NCI-H748 (cell line): ENCODE results near the gene NME3.
"Not testable (repeated sequence)": the region's sequence is repeated elsewhere in the genome, so short reads cannot be mapped to it uniquely, and the experiment has no call there.

Experiments
- DNase-seq: peaks from one replicate; lab custom pipeline; 2025; ENCODE audit not compliant: unreplicated experiment; lab: John Stamatoyannopoulos, UW

Gene NME3

GRCh38 chr16:1771188-1771863 lies at the start of gene NME3:
NME3 (minus strand) TSS chr16:1771543; CDS start chr16:1771534, 9 bp downstream.
- peak; percentile 40 for DNase-seq

DNA sequence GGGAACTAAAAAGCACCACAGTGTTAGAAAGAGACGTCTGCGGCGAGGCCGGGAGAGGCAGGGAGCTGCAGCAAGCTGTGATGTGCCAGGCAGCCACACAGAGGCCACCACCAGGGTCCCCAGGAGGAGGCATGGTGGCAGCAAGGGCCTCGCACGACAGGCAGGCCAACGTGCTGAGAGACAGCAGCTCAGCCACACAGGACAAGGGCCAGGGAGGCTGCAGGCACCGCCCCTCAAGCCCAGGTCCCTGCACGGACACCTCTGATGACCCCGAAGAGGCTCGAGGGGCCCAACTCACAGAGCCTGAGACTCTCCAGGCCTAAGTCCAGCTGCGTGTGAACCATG lies 49.6 kb upstream of the NME3 start:
- DNase-seq: no peak

DNA sequence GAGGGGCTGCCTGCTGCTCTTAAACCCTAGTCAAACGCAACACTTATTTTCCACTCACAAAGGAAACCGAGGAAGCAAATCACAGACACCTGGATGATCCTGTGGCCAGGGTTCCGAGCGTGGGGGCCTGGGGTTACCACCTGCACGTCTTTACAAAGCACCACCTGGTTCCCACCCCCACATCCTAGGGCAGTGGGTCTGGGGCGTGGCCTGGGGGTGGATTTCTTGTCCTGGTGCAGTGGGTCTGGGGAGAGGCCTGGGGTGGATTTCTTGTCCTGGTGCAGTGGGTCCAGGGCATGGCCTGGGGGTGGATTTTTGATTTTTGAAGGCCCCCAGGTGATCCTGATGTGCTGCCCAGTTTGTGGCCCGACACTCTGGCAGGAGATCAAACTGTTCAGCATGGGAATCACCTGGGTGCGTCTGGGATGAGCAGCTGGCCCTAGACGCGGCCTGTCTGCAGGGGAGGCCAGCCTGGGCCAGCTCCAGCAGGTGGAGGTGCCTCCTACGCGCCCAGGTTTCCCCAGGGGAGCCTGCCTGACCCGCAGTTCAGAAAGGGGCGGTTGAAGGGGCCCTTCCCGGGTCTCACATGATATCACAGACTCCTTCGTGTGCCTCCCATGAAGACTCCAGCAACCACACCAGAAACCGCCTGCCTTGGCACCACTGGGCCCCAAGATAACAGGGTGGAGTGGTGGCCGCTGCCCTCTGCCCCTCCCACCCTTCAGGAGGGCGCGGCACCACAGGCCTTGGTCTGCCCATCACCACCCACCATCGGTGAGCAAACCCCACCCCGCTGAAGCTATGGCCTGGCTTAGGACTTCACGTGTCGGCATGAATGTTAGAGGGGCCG lies 49.0 kb upstream of the NME3 start:
- DNase-seq: no peak

GRCh38 chr16:1819611-1820010 lies 48.3 kb upstream of the NME3 start:
- DNase-seq: no peak

GRCh38 chr16:1818873-1819525 lies 47.7 kb upstream of the NME3 start:
- no peak for DNase-seq

DNA sequence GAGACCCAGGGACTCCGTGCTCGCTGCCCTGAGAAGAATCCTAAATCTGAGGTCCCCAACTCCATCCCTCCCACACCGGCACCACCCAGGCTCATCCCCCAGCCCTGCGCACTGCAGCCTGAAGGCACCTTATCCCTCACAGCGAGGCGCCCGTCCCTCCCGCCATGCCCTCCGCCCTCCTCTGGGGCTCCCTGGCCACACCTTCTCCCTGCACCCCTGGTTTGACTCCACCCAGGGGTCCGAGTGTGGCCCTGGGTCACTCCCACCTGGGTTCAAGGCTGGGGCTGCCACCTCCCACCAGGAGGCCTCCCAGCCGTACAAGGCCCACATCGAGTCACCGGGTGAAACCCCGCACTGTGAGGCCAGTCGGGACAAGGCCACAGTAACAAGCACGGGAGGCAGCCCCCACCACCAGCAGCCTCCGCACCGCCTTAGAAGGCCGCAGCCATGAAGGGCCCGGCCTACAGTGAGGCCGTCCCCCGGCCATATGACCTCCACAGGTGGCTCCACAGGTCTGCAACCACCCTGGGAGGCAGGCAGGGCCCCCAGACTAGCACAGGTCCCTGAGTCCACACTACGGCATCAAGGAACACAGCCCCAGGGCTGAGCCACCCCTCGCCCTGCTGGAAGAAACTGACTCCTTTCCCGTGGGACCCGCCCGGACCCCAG lies 47.0 kb upstream of the NME3 start:
- DNase-seq: no peak

- DNase-seq: no peak
Measured at GRCh38 chr16:1817716-1818115, 46.4 kb upstream of the NME3 start.

GRCh38 chr16:1817276-1817589 lies 45.9 kb upstream of the NME3 start:
- no peak for DNase-seq

DNA sequence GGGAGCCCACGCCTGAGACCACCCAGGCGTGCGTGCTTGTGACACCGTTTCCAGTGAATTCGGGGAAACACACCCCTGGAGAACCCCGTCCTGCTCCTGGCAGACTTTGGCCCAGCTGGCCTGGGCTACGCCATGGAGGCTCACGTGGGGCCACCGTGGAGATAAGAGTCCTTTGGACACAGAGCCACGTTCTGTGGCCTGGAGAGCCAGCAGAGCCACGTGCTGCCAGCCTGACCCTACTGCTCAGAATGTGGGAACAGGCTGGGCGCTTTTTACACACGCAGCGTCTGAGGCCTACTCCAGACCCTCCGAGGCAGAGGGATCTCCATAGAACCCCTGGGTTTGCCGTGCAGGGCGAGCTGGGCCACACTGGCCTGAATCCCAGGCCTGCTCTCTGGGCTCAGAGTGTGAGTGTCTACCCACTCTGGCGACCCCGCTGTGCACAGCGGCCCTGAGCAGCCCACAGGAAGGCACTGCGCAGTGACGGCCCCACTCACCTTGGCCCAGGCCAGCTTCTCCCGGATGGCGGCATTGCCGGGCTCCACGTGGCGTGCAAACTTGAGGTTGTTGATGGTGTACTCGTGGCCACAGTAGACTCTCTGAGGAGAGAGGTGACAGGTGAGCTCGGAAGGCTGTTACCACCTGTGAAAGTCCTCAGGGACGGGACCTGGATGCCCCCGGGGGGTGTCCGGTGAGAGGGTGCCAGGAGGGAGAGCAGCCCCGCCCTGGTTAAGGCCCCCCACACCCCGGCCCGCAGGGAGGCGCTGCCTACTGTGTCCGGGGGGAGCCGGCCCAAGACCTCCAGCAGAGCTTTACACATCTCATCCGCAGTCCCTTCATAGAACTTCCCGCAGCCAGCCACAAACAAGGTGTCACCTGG lies 45.3 kb upstream of the NME3 start:
- DNase-seq: no peak

DNA sequence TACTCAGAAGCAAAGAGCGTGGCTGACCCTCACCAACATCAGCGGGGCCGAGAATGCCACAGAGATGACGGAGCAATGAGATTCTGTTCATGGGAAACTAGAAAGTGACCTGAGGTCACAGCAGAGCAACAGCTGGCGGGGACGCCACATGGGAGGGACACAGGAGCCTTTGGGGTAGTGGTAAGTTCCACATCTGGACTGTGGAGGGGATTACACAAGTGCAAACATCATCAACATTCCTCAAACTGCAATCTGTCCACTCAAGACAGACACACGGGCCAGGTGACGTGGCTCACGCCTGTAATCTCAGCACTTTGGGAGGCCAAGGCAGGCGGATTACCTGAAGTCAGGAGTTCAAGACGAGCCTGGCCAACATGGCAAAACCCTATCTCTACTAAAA lies 44.1 kb upstream of the NME3 start:
- no peak for DNase-seq

DNA sequence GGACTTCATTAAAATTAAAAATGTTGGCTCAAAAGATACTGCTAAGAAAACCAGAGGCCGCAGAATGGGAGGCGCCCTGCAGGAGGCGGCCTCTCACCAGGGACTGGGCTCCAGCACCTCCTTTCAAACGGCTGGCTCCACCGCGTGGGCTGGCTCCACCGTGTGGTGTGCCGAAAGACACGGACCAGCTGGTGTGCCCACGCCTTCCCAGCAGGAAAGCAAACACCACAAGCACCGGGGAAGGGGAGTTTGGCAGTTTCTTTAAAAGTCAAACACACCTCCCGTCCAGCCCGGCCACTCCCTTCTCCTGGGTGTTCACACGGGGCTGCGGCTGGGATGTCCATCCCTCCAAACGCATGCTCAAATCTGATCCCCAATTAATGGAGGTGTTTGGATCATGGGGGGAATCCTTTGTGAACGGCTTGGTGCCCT lies 41.4 kb upstream of the NME3 start:
- peak; percentile 77 for DNase-seq

GRCh38 chr16:1810536-1810935 lies 39.2 kb upstream of the NME3 start:
- no peak for DNase-seq

DNA sequence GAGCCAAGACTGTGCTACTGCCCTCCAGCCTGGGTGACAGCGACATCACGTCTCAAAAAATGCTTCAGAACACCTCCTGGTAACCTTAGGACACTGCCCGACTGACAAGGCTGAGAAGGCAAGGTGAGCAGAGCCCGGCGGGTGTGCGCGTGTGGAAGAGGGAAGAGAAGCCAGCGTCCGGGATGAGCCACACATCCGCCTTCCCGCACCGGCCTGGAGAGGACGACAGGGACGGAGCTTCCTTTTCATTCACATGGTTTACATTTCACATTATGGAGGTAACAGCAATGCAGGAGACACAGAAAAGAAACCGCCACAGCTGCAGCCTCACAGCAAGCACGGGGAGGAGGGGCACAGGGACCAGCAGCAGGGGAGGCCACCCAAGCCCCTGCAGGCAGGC lies 38.8 kb upstream of the NME3 start:
- DNase-seq: no peak

DNA sequence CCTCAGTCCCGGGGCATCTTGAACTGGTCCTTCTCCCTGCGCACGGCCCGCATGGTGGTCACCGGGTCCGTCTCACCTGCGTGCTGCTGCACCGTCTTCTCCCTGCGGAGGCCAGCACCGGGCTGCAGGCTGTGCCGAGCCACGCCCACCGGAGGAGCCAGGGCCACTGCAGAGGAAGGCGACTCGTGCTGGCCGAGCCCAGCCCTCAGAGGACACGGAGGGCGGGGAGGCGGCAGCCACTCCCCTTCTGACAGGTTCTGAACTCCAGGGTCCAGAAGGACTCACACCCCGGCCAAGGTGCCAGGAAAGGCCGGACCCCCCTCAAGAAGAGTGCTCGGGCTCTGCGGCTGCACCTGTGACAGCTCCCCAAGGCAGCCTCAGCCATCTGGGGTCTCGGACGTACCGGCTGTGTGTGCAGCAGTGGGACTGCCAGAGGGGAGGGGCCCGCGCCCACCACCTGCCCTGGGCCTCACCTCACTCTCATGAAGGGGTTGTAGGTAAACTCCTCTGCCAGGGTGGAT lies 38.0 kb upstream of the NME3 start:
- no peak for DNase-seq

- no peak for DNase-seq
Measured at GRCh38 chr16:1808691-1809090, 37.3 kb upstream of the NME3 start.

- DNase-seq: no peak
Measured at GRCh38 chr16:1807626-1808025, 36.3 kb upstream of the NME3 start.

DNA sequence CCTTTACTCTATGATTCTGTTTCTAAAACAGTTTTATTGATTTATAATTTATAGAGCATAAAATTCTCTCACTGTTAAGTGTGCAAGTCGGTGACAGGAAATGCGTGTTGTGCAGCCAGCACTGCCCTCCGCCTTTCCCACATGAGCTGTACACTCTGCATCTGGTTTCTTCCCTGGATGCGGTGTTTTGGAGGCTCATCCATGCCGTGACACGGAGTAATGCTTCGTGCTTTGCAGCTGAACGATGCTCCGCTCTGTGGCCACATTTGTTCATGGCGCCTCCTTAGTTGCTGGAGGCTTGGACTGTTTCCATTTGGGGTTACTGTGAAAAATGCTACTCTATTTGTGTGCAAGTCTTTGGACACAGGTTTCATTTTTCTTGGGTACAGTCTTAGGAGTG lies 29.4 kb upstream of the NME3 start:
- DNase-seq: no peak

GRCh38 chr16:1799263-1799662 lies 27.9 kb upstream of the NME3 start:
- DNase-seq: not testable (repeated sequence)

GRCh38 chr16:1794908-1795666 lies 23.7 kb upstream of the NME3 start:
- DNase-seq: no peak
